Measurements from ENCODE around the gene CRYZ.

Gene CRYZ

GRCh38 chr1:74731399-74732052, 1.3 kb downstream of the CRYZ start:
- no peak for DNase-seq (ENCODE audit: low read depth, low spot score)

GRCh38 chr1:74729741-74730478, 2.9 kb downstream of the CRYZ start:
- no peak for DNase-seq (ENCODE audit: low read depth, low spot score)

GRCh38 chr1:74728736-74729135, 4.1 kb downstream of the CRYZ start:
- no peak for DNase-seq (ENCODE audit: low read depth, low spot score)

- DNase-seq (ENCODE audit: low read depth, low spot score), result no peak
Observed at GRCh38 chr1:74726063-74726462, 6.8 kb downstream of the CRYZ start.

GRCh38 chr1:74717626-74718025, 15.2 kb downstream of the CRYZ start:
- DNase-seq (ENCODE audit: low read depth, low spot score), result no peak

- no peak for DNase-seq (ENCODE audit: low read depth, low spot score)
Observed at GRCh38 chr1:74716822-74717221, 16.0 kb downstream of the CRYZ start.

- DNase-seq (ENCODE audit: low read depth, low spot score), result no peak
Observed at GRCh38 chr1:74715806-74716205, 17.0 kb downstream of the CRYZ start.

GRCh38 chr1:74715236-74715502, 17.7 kb downstream of the CRYZ start:
- DNase-seq (ENCODE audit: low read depth, low spot score), result no peak

GRCh38 chr1:74714429-74715235, 18.2 kb downstream of the CRYZ start:
- no peak for DNase-seq (ENCODE audit: low read depth, low spot score)

- DNase-seq (ENCODE audit: low read depth, low spot score), result no peak
Observed at GRCh38 chr1:74713849-74714248, 19.0 kb downstream of the CRYZ start.

- no peak for DNase-seq (ENCODE audit: low read depth, low spot score)
Observed at GRCh38 chr1:74712881-74713280, 20.0 kb downstream of the CRYZ start.

GRCh38 chr1:74703386-74704182, 29.3 kb downstream of the CRYZ start:
- DNase-seq (ENCODE audit: low read depth, low spot score), result no peak

- no peak for DNase-seq (ENCODE audit: low read depth, low spot score)
Observed at GRCh38 chr1:74699331-74699730, 33.5 kb downstream of the CRYZ start.

- DNase-seq (ENCODE audit: low read depth, low spot score), result no peak
Observed at GRCh38 chr1:74697832-74698231, 35.0 kb downstream of the CRYZ start.

- no peak for DNase-seq (ENCODE audit: low read depth, low spot score)
Observed at GRCh38 chr1:74693473-74693872, 39.4 kb downstream of the CRYZ start.

GRCh38 chr1:74690909-74691308, 41.9 kb downstream of the CRYZ start:
- no peak for DNase-seq (ENCODE audit: low read depth, low spot score)

- DNase-seq (ENCODE audit: low read depth, low spot score), result no peak
Observed at GRCh38 chr1:74690364-74690696, 42.5 kb downstream of the CRYZ start.

GRCh38 chr1:74689621-74690363, 43.1 kb downstream of the CRYZ start:
- peak; percentile 33 for DNase-seq (ENCODE audit: low read depth, low spot score)

- no peak for DNase-seq (ENCODE audit: low read depth, low spot score)
Observed at GRCh38 chr1:74686928-74687327, 45.9 kb downstream of the CRYZ start.

GRCh38 chr1:74684301-74684700, 48.5 kb downstream of the CRYZ start:
- no peak for DNase-seq (ENCODE audit: low read depth, low spot score)

- DNase-seq (ENCODE audit: low read depth, low spot score), result no peak
Observed at GRCh38 chr1:74683656-74684055, 49.2 kb downstream of the CRYZ start.
